ENCODE data around the gene ENPP4. TPM values are rescaled to one million over a fixed set of nuclear protein-coding genes. Genes with fewer than 3 reads are reported as not detected.
A peak's percentile ranks its signal among the peaks of the same experiment; 100 is the strongest.

ENPP4 gene
- total RNA-seq, 2 experiments from 2014 or later = 7.1 to 9.2 TPM

DNA sequence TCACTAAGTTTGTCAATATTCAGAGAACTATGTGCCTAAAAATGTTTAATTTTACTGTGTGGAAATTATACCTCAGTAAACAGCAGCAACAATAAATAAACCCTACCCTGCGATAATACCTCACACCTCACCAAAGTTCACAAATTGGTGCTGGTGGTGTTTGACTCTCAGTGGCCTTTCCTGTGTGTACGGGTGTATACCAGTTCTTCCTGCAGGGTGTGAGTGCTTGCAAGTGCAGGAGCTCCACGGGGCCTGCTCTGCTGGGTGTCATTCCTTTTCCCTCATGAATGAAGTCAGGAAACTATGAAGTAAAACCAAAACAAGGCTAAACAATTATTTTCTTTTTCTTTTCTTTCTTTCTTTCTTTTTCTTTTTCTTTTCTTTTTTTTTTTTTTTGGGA lies 45.1 kb downstream of the ENPP4 start:
- Histone ChIP-seq H3K4me3 (ENCODE audit: low read depth, low read length, poor library complexity, severe bottlenecking) (no peak overlapping the region), H3K27ac (ENCODE audit: low read depth, low read length, poor library complexity, severe bottlenecking) (no peak overlapping the region), H3K4me1 (ENCODE audit: insufficient read depth, low read length, poor library complexity, severe bottlenecking) (peaks cover 9% of the 10 kb centered on the region), H2AFZ (ENCODE audit: low read length) (peak overlapping the region; percentile 12; the same call in 1 of the 2 replicates), H3K4me2 (ENCODE audit: low read length) (no peak overlapping the region), H4K20me1 (ENCODE audit: insufficient read depth, low read length) (no peaks in the 10 kb centered on the region), H3K9me2 (ENCODE audit: insufficient read depth, low read length) (no peaks in the 10 kb centered on the region), H3K9me3 (ENCODE audit: low read length) (no peaks in the 10 kb centered on the region), H3K36me3 (ENCODE audit: insufficient read depth, low read length) (no peaks in the 10 kb centered on the region), H3K79me2 (ENCODE audit: insufficient read depth, low read depth, low read length) (no peaks in the 10 kb centered on the region)
- ChIA-PET POLR2A (interaction anchor here (0.7 kb wide), 1 partner anchor 361 kb away, joined by 3 read pairs; no protein-coding TSS in a partner anchor), CTCF (ENCODE audit: unreplicated experiment) (no interaction called here)
- peak; percentile 3 for DNase-seq (ENCODE audit: low spot score)
- intact Hi-C loops (cut with micrococcal nuclease; ENCODE audit: unreplicated experiment) = no loop called here
- no TSS peak for BruUV-seq (replicated peaks)
- TF ChIP-seq EZH2phosphoT487 (IDR thresholded peaks at IDR 0.05; ENCODE audit: borderline replicate concordance, low read depth, low read length) = no peak
- TF ChIP-seq, protein P1, sequence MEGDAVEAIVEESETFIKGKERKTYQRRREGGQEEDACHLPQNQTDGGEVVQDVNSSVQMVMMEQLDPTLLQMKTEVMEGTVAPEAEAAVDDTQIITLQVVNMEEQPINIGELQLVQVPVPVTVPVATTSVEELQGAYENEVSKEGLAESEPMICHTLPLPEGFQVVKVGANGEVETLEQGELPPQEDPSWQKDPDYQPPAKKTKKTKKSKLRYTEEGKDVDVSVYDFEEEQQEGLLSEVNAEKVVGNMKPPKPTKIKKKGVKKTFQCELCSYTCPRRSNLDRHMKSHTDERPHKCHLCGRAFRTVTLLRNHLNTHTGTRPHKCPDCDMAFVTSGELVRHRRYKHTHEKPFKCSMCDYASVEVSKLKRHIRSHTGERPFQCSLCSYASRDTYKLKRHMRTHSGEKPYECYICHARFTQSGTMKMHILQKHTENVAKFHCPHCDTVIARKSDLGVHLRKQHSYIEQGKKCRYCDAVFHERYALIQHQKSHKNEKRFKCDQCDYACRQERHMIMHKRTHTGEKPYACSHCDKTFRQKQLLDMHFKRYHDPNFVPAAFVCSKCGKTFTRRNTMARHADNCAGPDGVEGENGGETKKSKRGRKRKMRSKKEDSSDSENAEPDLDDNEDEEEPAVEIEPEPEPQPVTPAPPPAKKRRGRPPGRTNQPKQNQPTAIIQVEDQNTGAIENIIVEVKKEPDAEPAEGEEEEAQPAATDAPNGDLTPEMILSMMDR (conservative IDR thresholded peaks at IDR 0.05; ENCODE audit: low read length) = no peak

- DNase-seq (ENCODE audit: low spot score) = no peak
- peaks cover 9% of the 10 kb centered on the region for H3K4me1 ChIP-seq (ENCODE audit: insufficient read depth, low read length, poor library complexity, severe bottlenecking)
- no peak overlapping the region for H3K4me2 ChIP-seq (ENCODE audit: low read length)
- H2AFZ ChIP-seq (ENCODE audit: low read length) = no peak overlapping the region; the same call in 1 of the 2 replicates
- ChIA-PET CTCF (ENCODE audit: unreplicated experiment) (no interaction called here), POLR2A (no interaction called here)
- no peaks in the 10 kb centered on the region for H3K79me2 ChIP-seq (ENCODE audit: insufficient read depth, low read depth, low read length)
- no peaks in the 10 kb centered on the region for H4K20me1 ChIP-seq (ENCODE audit: insufficient read depth, low read length)
- intact Hi-C loops (cut with micrococcal nuclease; ENCODE audit: unreplicated experiment) = no loop called here
- no peaks in the 10 kb centered on the region for H3K9me2 ChIP-seq (ENCODE audit: insufficient read depth, low read length)
- H3K36me3 ChIP-seq (ENCODE audit: insufficient read depth, low read length) = no peaks in the 10 kb centered on the region
- H3K27ac ChIP-seq (ENCODE audit: low read depth, low read length, poor library complexity, severe bottlenecking) = no peak overlapping the region
- no peak for TF ChIP-seq EZH2phosphoT487 (IDR thresholded peaks at IDR 0.05; ENCODE audit: borderline replicate concordance, low read depth, low read length)
- TF ChIP-seq, protein P1 (conservative IDR thresholded peaks at IDR 0.05; ENCODE audit: low read length) = no peak
- no peak overlapping the region for H3K4me3 ChIP-seq (ENCODE audit: low read depth, low read length, poor library complexity, severe bottlenecking)
- no TSS peak for BruUV-seq (replicated peaks)
- no peaks in the 10 kb centered on the region for H3K9me3 ChIP-seq (ENCODE audit: low read length)
Measured at GRCh38 chr6:46175446-46175845, 45.7 kb downstream of the ENPP4 start.

DNA sequence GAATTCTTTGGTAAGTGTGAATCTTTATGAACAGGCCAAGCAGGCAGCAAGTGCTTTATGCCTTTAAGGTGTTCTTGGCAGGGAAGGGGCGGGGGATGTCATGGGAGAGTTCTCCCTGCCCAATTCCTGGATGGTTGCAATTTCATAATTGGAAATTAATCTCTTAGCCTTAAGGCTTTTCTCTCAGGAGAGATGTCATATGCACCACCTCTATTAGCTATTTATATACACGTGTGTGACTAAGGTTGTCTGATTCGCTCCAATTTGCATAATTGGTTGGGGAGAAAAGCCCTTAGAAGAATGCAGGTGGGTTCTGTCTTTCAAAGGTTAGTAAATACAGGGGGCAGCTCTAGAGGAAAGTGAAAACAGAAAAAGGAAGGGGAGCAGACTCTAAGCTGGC lies 46.2 kb downstream of the ENPP4 start:
- no peaks in the 10 kb centered on the region for H3K9me2 ChIP-seq (ENCODE audit: insufficient read depth, low read length)
- peaks cover 9% of the 10 kb centered on the region for H3K4me1 ChIP-seq (ENCODE audit: insufficient read depth, low read length, poor library complexity, severe bottlenecking)
- intact Hi-C loops (cut with micrococcal nuclease; ENCODE audit: unreplicated experiment) = no loop called here
- H4K20me1 ChIP-seq (ENCODE audit: insufficient read depth, low read length) = no peaks in the 10 kb centered on the region
- H2AFZ ChIP-seq (ENCODE audit: low read length) = no peak overlapping the region; the same call in 1 of the 2 replicates
- H3K4me2 ChIP-seq (ENCODE audit: low read length) = peak overlapping the region; percentile 21; the same call in 1 of the 2 replicates
- H3K27ac ChIP-seq (ENCODE audit: low read depth, low read length, poor library complexity, severe bottlenecking) = no peak overlapping the region
- BruUV-seq (replicated peaks) = no TSS peak
- POLR2A ChIA-PET = no interaction called here
- H3K36me3 ChIP-seq (ENCODE audit: insufficient read depth, low read length) = no peaks in the 10 kb centered on the region
- TF ChIP-seq, protein P1 (conservative IDR thresholded peaks at IDR 0.05; ENCODE audit: low read length) = no peak
- no peak for TF ChIP-seq EZH2phosphoT487 (IDR thresholded peaks at IDR 0.05; ENCODE audit: borderline replicate concordance, low read depth, low read length)
- H3K79me2 ChIP-seq (ENCODE audit: insufficient read depth, low read depth, low read length) = no peaks in the 10 kb centered on the region
- CTCF ChIA-PET (ENCODE audit: unreplicated experiment) = no interaction called here
- H3K4me3 ChIP-seq (ENCODE audit: low read depth, low read length, poor library complexity, severe bottlenecking) = no peak overlapping the region
- no peaks in the 10 kb centered on the region for H3K9me3 ChIP-seq (ENCODE audit: low read length)
- DNase-seq (ENCODE audit: low spot score) = peak; percentile 10
